ENCODE measurements around the gene HOMER2.
"Not testable (repeated sequence)": the region's sequence is repeated elsewhere in the genome, so short reads cannot be mapped to it uniquely, and the experiment has no call there.

Gene HOMER2

GRCh38 chr15:82969353-82969752 is 16.8 kb upstream of the HOMER2 start:
- DNase-seq (ENCODE audit: low read depth, low spot score) = no peak
- no peak overlapping the region for H3K4me3 ChIP-seq (ENCODE audit: low read length)

DNA sequence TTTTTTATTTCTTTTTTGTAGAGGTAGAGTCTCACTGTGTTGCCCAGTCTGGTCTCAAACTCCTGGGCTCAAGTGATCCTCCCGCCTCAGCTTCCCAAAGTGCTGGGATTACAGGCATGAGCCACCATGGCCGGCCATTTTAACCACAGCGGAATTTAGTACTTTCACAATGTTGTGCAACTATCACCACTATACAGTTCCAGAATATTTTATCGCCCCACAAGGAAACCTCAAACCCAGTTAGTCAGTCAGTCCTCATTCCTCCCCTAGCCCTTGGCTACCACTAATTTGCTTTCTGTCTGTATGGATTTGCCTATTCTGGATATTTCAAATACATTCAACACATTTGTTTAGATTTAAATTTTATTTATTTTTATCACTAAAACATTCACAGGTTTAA is 15.5 kb upstream of the HOMER2 start:
- DNase-seq (ENCODE audit: low read depth, low spot score) = no peak
- H3K4me3 ChIP-seq (ENCODE audit: low read length) = no peak overlapping the region

DNA sequence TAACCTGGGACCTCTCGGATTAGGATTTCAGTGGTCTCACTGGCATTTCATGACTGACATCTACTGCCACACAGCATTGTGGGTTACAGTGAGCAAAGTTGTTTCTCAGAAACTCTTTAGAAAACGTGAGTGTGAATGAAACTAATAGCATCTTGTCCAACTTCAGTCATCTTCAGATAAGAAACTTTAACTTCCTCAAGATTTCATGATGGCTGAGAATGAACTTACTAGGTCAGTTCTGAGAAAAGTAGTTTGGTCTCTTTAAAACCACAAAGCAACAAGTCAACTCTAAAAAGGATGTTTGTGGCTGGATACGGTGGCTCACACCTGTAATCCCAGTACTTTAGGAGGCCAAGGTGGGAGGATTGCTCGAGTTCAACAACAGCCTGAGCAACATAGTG is 14.2 kb upstream of the HOMER2 start:
- no peak overlapping the region for H3K4me3 ChIP-seq (ENCODE audit: low read length)
- peak; percentile 45 for DNase-seq (ENCODE audit: low read depth, low spot score)

- no peak for DNase-seq (ENCODE audit: low read depth, low spot score)
- no peak overlapping the region for H3K4me3 ChIP-seq (ENCODE audit: low read length)
Measured at GRCh38 chr15:82964890-82965289, 12.4 kb upstream of the HOMER2 start.

DNA sequence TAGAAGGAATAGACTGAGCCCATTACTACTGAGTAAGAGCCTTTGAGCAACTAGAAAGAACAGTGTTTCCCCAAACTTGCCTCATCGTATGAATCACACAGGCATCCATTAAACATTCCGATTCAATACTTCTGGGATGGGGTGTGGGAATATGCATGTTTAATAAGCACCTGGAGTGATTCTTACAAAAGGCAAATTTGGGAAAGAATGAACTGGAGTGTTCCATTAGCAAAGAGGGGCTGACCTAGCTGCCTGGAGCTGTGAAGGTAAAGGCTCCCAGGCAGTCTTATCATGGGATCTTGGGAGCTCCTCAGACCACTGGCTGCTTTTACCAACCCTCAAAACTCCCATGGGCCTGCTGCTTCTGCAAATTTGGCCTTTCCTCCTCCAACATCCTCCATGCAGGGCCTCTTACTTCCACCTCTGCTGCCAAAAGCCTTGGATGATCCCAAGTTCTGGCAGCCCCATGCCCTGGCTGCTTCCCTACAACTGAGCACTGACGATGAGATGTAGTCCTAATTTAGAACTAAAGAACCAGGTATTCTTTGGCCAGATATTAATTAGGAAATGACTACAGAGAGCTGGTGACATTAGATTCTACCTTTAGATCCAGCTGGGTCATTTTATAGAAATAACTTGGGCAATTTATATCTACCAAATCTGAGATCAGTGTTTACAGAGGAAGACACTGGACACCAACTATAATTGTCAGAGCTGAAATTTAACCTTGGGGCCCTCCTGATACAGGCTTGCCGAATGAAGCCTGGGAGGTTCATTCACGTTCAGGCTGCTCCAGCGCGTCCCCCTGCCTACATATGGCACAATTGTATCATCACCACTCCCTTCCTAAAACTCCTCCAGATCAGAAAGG is 11.2 kb upstream of the HOMER2 start:
- no peak for DNase-seq (ENCODE audit: low read depth, low spot score)
- H3K4me3 ChIP-seq (ENCODE audit: low read length) = no peak overlapping the region

DNA sequence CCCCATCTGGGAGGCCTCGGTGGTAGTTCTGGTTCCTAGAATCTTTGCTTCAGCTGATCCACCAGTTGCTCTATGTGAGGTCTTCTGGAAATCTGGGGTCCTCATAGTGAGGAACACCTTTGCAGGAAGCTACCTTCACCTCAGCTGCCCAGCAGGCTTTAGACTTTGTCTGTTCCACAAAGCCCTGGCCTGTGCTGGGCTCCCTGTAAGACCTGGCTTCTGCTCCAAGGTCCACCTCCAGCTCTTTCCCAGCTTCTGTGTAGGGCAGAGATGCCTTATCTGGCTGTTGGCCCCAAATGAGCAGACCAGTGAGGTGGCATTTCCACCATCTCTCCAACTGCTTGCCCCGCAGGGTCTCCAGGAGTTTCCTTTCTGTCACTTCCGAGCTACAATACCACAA is 8.2 kb upstream of the HOMER2 start:
- DNase-seq (ENCODE audit: low read depth, low spot score) = no peak
- no peak overlapping the region for H3K4me3 ChIP-seq (ENCODE audit: low read length)

DNA sequence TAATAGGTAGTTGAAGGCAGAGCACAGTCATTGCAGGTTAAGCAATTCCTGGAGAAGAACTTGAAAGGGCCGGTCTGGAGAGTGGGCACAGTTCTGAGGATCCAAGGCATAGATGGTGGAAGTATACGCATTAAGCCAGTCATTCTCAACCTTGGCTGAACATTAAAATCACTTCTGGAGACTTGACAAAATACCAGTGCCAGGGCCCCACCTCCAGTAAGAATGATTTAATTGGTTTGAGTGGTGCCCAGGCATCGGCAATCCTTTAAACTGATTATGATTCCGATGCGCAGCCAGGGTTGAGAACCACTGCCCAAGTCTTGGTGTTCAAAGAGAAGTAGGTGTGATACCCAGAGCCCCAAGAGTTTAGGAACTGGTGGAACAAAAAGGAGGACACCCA is 6.9 kb upstream of the HOMER2 start:
- H3K4me3 ChIP-seq (ENCODE audit: low read length) = no peak overlapping the region
- no peak for DNase-seq (ENCODE audit: low read depth, low spot score)

DNA sequence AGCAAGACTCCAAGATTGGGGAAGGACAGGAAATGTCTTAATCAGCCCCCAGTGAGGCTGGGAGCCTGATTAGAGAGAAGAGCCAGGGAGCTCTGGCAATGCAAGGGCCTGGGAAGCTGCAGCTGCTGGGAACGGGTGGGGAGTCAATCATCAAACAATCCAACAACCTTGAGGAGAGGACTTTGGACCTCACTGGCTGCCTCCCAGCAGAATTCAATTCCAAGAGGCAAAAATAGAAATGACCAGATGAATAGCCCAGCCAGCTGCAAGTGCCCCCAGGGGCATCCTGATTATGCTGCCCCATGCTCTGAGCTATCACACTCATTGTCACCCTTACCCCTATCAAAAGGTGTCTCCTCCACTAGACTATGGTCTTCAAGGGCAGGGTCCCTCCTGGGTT is 6.1 kb upstream of the HOMER2 start:
- DNase-seq (ENCODE audit: low read depth, low spot score) = no peak
- H3K4me3 ChIP-seq (ENCODE audit: low read length) = no peak overlapping the region

- DNase-seq (ENCODE audit: low read depth, low spot score) = no peak
- H3K4me3 ChIP-seq (ENCODE audit: low read length) = peak overlapping the region; percentile 58
Measured at GRCh38 chr15:82951472-82952157, 905 bp downstream of the HOMER2 start.

- no peak for DNase-seq (ENCODE audit: low read depth, low spot score)
- H3K4me3 ChIP-seq (ENCODE audit: low read length) = no peak overlapping the region
Measured at GRCh38 chr15:82950746-82951370, 1.7 kb downstream of the HOMER2 start.

DNA sequence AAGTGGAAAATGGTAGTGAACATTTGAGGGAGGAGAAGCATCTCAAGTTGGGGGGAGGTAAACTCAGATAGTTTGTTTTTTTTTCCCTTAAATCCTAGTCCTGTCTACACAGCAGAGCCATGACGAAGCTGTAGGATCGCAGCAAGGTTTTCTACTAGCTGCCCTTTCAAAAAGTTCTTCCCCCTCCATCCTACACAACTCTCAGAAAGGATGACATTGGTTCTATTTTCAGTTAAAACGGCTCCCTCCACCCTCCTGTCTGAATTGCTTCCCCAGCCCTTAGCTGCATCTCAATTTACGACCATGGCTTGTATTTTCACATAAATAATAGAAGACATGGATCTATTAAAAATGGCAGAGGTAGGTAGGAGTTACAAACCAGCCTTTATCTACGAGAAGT is 2.2 kb downstream of the HOMER2 start:
- no peak overlapping the region for H3K4me3 ChIP-seq (ENCODE audit: low read length)
- DNase-seq (ENCODE audit: low read depth, low spot score) = no peak

- DNase-seq (ENCODE audit: low read depth, low spot score) = no peak
- H3K4me3 ChIP-seq (ENCODE audit: low read length) = no peak overlapping the region
Measured at GRCh38 chr15:82946155-82946701, 6.3 kb downstream of the HOMER2 start.

DNA sequence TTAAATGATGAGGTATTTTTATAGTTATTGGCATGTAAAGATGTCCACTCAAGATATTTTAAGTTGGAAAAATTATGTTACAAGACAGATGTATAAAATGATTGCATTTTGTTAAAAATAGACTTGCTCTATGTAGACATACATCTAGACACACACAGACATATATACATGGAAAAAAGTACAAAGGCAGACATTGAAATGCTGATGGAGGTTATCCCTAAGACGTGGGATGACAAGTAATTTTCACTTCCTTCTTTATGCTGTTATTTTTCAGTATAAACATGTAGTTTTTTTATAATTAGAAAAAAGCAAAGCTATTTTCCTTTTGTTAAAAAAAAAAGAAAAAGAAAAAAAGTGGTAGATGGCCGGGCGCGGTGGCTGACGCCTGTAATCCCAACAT is 7.2 kb downstream of the HOMER2 start:
- H3K4me3 ChIP-seq (ENCODE audit: low read length) = no peak overlapping the region
- no peak for DNase-seq (ENCODE audit: low read depth, low spot score)

GRCh38 chr15:82944821-82945220 is 7.7 kb downstream of the HOMER2 start:
- no peak overlapping the region for H3K4me3 ChIP-seq (ENCODE audit: low read length)
- DNase-seq (ENCODE audit: low read depth, low spot score) = no peak

DNA sequence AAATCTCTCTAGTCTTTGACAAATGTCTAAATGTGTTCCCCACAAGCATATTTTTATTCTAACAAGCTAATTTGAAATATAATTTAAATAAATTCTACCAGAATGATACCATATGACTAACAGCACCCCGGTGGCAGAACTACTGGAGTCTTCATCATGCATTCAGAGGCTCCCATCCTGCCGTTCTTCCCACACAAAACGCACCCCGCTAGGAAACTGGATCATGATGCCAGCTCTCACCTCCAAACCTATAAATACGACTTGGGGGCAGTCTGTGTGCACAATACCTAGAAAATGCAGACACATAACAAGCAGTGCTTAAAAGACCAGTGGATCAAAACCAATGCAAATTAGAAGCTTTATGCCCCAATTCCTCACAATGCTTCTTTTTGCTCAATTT is 8.5 kb downstream of the HOMER2 start:
- DNase-seq (ENCODE audit: low read depth, low spot score) = no peak
- H3K4me3 ChIP-seq (ENCODE audit: low read length) = no peak overlapping the region

- H3K4me3 ChIP-seq (ENCODE audit: low read length) = no peak overlapping the region
- DNase-seq (ENCODE audit: low read depth, low spot score) = no peak
Measured at GRCh38 chr15:82943176-82943575, 9.3 kb downstream of the HOMER2 start.

DNA sequence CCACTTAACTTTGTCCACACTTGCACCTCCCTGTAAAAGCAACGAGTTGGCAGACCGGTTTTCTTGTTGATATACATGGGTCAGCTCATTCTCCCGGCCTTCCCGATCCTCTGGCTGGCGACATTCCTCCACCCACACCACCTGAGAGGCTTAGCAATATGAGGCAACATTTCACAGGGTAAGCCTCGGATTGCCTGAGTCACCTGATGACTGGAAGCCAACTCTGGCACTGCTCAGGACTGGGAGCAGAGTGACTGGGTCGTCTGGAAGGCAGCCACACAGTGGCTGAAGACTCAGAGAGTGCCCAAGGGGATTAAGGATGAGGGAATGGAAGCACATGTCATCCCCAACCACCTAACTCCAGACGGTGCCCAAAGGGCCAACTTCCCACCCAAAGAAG is 9.8 kb downstream of the HOMER2 start:
- no peak for DNase-seq (ENCODE audit: low read depth, low spot score)
- H3K4me3 ChIP-seq (ENCODE audit: low read length) = no peak overlapping the region

DNA sequence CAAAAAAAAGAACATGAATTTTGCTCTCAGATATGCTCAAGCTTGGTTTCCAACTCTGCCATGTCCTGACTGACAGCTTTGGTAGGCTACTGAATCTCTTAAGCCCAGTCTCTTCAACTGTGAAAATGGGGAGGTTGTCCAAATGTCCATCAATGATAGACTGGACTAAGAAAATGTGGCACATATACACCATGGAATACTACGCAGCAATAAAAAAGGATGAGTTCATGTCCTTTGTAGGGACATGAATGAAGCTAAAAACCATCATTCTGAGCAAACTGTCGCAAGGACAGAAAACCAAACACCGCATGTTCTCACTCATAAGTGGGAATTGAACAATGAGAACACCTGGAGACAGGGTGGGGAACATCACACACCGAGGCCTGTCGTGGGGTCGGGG is 12.8 kb downstream of the HOMER2 start:
- not testable (repeated sequence) for DNase-seq (ENCODE audit: low read depth, low spot score); H3K4me3 ChIP-seq (ENCODE audit: low read length)

- no peak overlapping the region for H3K4me3 ChIP-seq (ENCODE audit: low read length)
- no peak for DNase-seq (ENCODE audit: low read depth, low spot score)
Measured at GRCh38 chr15:82937712-82938058, 14.8 kb downstream of the HOMER2 start.

All from Jurkat, Clone E6-1 (cell line).